GM19025 (cell line): ENCODE results near the gene GRIK3.

Experiments
- ATAC-seq: cut with Tn5 transposase; IDR thresholded peaks from one replicate; pipeline ENCODE4 v1.9.1; 2021; ENCODE audit warnings: mild to moderate bottlenecking, low read depth, moderate library complexity; ENCODE audit not compliant: unreplicated experiment

GRIK3 gene

GRCh38 chr1:37047542-37047941, 13.2 kb upstream of the GRIK3 start:
- no peak for ATAC-seq

GRCh38 chr1:37043101-37043500, 8.8 kb upstream of the GRIK3 start:
- no peak for ATAC-seq

GRCh38 chr1:37042506-37042905, 8.2 kb upstream of the GRIK3 start:
- no peak for ATAC-seq

GRCh38 chr1:37041483-37041882, 7.2 kb upstream of the GRIK3 start:
- no peak for ATAC-seq

- ATAC-seq, result no peak
Measured at GRCh38 chr1:37040773-37041172, 6.5 kb upstream of the GRIK3 start.

GRCh38 chr1:37040261-37040660, 5.9 kb upstream of the GRIK3 start:
- ATAC-seq, result no peak

- ATAC-seq, result no peak
Measured at GRCh38 chr1:37038227-37039093, 4.1 kb upstream of the GRIK3 start.

- no peak for ATAC-seq
Measured at GRCh38 chr1:37037690-37038089, 3.4 kb upstream of the GRIK3 start.

- no peak for ATAC-seq
Measured at GRCh38 chr1:37036667-37037053, 2.3 kb upstream of the GRIK3 start.

GRCh38 chr1:37035796-37036666, 1.7 kb upstream of the GRIK3 start:
- ATAC-seq, result no peak

GRCh38 chr1:37035014-37035691, 838 bp upstream of the GRIK3 start:
- ATAC-seq, result no peak

GRCh38 chr1:37033355-37034101, 787 bp downstream of the GRIK3 start:
- no peak for ATAC-seq

GRCh38 chr1:37032660-37033354, 1.5 kb downstream of the GRIK3 start:
- no peak for ATAC-seq

- ATAC-seq, result no peak
Measured at GRCh38 chr1:37031871-37032270, 2.4 kb downstream of the GRIK3 start.

GRCh38 chr1:37031429-37031828, 2.9 kb downstream of the GRIK3 start:
- no peak for ATAC-seq

GRCh38 chr1:37028981-37029617, 5.2 kb downstream of the GRIK3 start:
- no peak for ATAC-seq

- ATAC-seq, result no peak
Measured at GRCh38 chr1:37021502-37021901, 12.8 kb downstream of the GRIK3 start.

- ATAC-seq, result no peak
Measured at GRCh38 chr1:37020653-37021277, 13.6 kb downstream of the GRIK3 start.

GRCh38 chr1:37018510-37018909, 15.8 kb downstream of the GRIK3 start:
- no peak for ATAC-seq
